NCI-H345 treated with DMSO at 0.1 percent for 48 hours (cell line): ENCODE results near the gene POU2F2.
A peak's percentile ranks its signal among the peaks of the same experiment; 100 is the strongest.

Experiments
- DNase-seq: peaks from one replicate; lab custom pipeline; 2025; ENCODE audit not compliant: unreplicated experiment; lab: John Stamatoyannopoulos, UW

Gene POU2F2

DNA sequence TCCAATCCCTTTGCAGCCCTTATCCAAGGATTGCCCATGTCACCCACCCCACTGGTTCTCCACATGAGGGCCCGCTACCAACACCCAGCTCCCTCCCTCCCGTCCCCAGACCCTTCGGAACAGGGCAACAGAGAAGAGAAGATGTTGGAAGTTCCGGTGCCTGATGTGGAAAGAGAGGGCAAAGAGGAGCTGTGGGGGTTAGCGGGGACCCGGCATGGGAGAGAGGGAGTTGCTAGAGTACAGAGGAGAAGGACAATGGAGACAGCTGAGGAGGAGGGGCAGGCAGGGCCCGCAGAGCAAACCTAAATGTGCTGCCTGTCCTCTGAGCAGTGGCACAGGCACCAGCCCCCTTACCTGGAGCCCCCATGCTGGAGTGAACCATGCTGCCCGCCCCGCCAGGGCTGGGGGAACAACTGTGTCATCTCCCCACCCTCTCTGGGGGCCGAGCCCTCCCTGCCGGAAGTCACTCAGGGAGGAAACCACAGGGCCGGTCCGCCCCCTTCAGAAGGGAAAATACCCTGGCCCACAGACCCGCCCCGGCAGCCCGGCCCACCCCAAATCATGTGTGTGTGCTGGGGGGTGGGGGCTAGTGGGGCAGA, at the start of gene POU2F2:
Gene POU2F2 (minus strand): TSS at position 417 of the 599 bp plus-strand sequence. CDS start 35 bp downstream, at position 382.
- DNase-seq = no peak

DNA sequence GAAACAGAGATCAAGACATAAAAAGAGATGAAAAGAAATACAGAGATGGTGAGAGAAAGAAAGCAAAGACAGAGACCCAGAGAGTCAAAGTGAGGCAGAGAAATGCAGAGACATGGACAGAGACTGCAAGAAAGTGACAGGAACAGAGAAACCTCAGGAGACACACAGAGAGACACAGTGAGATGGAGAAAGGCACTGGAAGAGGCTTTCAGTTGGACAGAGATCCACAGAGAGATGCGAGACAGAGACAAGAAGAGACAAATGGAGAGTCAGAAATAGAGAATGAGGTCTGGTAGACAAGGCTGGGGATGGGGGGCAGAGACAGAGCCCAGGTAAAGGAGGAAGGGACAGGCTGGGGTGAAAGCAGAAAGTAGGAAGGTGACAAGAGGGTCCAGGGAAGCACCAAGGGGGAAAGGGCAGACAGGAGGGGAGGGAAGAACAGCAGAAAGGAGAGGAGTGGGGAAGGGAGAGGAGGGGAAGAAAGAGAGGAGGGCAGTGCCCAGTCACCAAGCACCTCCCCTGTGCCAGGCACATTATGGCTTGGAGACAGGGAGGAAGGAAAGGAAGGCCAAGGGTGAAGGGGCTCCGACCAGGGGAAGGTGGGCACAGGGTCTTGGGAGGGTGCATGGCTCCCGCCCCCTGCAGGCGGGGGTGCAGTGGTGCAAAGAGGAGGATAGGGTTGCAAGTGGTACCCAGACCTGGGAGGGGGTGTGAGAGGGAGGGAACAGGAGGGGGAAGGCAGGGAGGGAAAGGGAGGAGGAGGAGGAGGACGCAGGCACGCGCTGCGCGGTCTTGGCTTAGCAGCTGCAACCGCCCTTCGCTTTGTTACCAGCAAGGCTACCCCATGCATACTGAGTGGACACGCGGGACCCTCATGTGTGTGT, 46.8 kb upstream of the POU2F2 start:
- DNase-seq = no peak

DNA sequence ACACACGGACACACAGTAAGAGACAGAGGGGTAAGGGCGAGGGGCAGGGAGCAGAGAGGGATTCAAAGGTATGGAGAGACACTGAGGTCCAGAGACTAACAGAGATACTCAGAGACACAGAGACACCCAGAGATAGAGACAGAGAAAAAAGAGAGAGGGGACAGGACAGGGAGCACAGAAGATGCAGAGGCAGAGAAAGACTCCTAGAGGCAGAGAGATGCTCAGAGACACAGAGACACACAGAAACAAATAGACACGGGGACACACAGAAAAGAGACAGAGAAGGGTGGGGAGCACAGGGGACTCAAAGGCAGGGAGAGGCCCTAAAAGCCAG, 45.4 kb upstream of the POU2F2 start:
- DNase-seq = no peak

DNA sequence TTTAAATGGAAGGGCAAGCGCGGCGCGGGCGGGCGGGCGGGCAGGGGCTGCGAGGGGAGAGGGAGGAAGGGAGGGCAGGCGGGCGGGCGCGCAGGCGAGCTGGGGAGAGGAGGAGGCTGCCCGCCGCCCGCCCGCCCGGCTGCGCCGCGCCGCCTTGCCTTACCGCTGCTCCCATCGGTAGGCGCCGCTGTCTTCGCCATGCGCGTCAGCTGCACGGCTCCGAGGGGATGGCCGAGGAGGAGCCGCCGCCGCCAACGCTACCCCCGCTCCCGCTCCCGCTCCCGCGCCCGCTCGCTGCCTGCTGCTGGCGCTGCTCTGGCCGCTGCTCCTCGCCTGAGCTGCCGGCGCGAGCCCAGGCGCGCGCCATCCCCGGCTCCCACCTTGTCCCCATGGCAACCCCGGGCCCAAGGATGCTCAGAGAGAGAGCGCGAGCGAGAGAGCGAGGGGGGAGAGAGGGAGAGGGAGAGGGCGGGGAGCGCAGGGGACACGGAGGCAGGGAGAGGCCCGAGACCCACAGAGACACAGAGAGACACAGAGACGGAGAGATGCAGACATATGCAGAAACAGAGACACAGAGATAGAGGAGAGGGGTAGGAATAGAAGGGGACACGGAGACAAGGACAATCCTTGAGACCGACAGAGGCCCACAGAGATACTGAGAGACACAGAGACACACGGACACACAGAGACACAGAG, 44.9 kb upstream of the POU2F2 start:
- DNase-seq = peak; percentile 62

DNA sequence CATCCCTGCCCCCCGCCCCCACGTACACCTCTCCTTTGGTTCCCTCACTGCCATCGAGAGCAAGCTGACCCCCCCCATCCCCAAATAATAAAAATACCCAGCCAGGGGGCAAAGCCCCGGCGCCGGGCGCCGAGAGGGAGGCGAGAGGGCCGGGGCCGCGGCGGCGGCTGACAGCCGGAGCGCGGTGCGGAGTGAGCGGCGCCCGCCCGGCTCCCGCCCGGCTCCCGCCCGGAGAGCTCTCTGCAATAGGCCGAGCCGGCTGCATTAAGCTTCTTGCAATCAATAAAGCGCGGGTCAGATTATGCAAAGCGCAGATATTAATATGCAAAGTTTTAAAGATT, 44.4 kb upstream of the POU2F2 start:
- DNase-seq = no peak

DNA sequence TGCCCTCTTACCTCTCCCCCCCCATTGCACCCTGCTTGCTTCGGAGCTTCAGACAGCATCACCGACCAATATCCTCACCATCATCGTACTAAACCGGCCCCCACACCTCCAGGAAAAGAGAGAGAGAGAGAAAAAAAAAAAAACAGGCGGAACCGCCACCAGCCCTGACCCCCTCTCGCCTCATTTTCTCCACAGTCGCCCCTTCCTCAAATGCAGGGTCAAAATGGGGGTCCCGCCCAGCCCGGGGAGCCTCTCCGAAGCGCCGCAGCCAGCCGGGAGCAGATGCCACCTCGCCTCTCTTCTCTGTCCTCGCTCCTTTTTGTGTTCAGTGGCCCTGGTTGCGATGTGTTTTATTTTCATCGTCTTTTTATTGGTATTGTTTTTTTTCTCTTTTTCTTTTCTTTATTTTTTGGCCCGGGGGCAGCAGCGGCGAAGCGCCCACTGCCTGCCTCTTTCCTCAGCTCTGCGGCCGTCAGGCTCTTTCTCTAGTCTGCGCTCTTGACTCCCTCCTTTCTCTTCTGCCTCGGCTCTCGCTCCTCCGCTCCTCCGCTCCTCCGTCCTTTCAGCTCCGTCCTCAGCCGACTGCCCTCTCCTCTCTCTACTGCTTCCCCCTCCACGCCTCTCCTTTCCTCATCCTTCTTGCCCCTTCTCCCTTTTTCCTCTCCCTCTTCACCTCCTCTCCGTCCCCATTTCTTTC, 43.9 kb upstream of the POU2F2 start:
- no peak for DNase-seq

DNA sequence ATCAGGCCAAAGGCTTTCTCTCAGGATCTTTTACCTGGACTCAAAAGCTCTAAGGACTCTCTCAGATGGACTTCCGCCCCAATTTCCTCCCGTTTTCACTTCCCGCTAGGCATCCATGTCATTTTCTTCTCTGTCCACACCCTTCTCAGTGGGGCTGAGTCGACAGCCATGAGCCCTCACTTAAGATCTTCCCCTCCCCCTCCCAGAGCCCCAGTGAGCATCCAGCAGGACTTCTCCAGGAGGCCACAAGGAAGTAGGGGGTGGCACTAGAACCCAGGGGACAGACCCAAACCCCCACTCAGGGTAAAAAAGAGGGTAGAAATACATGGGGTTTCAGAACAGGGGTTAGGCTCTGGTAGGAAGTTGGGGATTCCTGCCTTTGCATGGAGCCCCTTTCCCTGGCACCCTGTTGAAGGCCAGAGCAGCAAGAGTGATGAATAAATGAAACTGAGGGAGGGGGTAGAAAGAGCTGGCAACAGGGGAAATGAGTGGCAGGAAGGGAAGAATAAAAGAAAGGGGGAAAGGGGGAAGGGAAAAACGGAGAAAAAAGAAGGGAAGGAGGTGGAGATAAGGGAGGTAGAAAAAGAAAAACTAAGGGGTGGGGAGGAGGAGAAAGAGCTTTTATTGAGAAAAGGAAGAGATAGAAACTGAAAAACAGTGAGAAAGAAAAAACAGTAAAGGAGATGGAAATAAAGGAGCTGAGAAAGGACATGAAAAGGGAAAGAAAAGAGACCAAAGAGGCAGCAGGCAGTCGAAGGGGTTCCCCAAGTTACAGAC, 42.9 kb upstream of the POU2F2 start:
- no peak for DNase-seq

DNA sequence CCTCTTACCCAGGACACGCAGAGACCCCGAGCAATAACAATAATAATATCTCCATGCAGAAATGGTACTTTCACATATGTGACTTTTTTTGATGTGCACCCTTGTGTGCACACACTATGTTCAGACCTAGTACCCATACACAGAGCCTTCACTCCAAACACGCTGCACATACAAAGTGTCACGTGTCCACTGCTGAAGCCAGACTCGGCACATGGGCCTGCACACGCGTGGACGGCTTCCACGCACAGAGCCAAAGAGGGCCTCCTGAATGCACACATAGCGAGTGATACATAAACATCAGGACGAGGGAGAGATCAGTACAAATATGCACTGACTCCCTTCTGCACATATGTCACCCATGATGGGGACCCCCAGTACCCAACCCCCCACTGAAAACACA, 41.9 kb upstream of the POU2F2 start:
- DNase-seq = no peak

DNA sequence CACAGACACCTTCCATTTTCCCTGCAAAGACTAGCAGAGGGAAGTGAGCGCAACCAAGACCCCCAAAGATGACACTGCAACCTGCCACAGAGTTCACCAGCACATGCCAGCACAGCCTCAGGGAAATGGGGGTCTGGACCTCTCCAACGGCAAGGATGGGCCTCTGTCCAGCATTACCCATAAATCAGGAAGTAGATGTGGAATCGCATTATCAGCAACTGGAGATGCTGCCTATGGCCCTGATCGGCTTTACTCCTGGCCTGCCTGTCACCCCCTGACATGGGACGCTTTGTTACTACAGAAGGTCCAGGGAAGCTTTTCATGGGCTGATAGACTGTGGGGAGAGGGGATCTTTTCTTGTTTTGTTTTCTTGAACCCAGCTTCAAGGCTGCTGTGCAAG, 41.4 kb upstream of the POU2F2 start:
- DNase-seq = no peak

DNA sequence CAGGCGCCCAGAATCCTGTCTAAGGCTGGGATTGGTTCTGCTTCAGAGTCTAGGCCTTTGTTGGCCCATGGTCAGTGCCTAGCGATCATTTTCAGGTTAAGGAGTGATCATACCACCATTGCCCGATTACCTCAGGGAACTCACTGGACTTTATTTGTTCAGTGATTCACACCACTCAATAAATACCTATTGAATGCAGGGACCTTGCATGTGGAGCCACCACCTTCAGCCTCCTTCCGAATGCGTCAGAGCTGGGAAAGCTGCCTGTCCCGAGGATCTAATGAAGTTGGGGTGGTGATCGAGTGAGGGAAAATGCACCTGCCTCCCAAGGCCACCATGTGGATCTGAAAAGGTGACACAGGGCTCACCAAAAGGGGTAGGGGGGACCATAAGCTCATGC, 40.0 kb upstream of the POU2F2 start:
- DNase-seq = no peak

DNA sequence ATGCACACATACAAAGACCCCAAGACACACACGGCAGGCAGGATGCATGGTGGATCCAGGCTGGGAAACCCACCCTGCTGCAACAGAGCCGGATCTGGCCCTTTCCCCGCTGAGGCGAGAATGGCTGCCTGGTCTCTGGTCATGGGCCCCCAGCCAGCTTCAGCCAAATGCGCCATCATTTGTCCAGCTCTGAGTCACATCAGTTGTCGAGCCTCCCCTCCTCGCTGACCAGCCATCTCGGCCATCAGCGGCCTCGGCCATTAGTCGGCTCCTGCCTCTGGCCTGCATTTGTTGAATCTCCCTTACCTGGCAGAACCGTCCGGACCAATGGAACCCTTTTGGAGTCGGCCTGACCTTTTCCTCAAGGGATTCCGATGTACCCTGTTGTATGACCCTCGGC, 38.5 kb upstream of the POU2F2 start:
- DNase-seq = no peak

DNA sequence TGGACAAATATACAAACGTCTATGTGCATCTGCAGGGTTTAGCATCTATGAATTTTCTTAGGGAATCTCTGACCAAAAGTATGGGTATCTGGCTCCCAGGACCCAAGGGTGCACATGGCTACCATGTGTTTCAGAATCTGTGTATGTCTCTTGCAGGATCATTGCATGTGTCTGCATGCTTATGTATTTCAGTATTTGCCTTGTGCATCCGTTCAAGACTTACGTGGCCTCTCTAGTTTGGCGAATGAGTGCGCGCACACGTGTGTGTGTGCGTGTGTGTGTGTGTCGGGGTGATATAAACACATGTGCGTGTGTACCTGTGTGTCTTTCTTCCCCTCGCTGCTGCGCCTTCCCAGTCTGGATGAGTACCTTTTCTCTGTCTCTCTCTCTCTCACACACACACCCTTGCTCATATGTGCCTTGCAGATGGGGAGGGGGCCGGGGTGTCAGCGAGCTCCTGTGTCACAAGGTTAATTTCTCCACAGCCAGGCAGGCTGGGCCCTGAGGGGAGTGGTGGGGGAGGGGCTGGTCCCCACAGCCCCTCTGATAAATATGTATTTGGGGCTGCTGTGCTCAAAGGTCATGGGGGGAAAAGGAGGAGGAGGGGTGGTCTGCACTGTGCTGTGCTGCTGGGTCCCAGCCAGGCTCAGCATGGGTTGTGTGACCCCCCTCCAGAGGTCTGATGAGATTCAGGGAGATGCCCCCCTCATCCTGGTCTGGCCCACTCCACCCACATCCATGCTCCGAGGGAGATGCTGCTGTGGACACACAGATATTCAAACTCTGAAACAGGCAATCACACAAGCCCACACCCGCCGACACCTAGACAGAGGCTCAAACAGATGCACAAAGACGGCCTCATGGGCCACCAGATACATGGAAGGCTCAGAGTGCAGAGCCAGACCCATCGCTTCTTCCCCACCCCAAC, 37.5 kb upstream of the POU2F2 start:
- DNase-seq = no peak

DNA sequence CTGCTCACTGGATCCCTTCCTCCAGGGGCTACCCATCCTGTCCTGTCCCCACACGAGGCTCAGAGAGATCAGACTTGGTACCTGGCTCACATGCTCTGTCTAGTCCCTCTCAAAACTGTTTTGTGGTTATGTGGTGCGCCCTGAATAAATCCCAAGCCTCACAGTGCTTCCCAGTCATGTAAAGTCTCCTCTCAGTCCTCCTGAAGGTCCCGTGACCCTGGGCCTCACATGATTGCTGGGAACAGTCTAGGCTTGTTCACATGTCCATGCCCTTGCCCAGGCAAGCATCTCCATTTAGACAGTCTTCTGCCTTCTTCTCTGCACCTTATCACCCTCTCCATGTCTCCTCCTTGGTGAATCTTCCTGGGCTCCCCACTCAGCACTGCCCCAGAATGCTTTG, 36.0 kb upstream of the POU2F2 start:
- no peak for DNase-seq

DNA sequence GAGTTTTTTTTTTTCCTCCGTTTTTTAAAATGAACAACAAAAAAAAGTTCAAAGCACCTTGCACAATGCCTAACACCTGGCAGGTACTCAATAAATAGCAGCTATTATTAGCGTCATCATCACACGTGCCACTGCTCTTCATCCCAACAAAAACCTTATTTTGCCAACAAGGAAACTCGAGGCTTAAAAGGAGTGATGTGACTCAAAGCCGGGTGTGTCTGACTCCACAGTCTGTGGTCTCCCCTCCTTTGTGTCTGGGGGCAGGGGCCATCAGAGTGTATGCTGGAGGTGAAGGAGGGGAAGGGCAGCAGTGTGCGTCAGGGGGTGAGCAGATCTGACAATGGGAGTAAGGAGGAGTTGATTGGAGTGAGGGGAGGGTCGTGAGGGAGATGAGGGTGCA, 34.1 kb upstream of the POU2F2 start:
- DNase-seq = no peak

DNA sequence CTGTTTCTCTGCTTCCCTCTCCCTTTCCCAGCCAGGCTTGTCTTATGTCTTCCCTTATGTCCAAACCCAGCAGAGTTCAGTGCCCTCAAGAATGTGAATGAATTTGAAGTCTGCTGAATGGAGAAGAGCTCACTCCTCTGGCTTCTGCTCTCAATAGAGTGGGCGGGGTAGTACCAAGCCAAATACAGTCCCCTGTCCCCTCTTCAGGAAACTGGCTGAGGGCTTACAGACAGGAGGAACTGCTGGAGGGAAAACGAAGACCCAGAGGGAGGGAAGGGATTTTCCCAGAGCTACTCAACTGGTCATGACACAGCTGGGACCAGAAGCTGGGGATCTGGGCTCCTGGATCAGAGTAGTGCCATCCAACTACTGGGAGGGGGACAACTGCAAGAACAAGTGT, 32.9 kb upstream of the POU2F2 start:
- no peak for DNase-seq

DNA sequence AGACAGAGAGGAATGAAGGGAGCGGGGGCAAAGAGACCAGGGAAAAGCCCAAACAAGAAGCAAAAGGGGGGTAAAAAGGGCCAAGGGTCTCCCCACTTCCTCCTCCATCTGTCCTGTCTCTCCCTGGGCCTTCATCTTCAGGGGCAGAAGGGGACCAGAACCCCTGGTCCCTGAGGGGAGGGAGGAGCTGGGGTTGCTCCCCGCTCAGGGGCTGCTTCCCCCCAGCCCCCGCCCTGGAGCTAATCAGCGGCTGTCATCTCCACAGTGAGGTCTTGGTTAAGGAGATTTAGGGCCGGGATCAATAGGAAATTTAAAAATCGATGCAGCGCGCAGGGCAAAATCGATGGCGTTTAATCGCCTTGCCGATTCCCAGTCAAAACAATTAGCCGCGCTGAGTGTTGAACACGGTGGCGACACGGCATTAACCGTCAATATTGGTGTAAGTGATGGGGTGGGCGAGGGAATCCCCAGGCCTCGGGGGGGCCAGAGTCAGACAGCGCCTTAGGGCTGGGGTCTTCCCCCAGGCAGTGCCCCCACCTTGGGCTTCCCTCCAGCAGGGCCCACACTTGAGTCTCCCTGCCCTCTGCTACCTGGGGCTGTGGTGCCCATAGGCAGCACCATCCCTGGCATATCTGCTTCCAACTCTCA, 29.5 kb upstream of the POU2F2 start:
- no peak for DNase-seq

DNA sequence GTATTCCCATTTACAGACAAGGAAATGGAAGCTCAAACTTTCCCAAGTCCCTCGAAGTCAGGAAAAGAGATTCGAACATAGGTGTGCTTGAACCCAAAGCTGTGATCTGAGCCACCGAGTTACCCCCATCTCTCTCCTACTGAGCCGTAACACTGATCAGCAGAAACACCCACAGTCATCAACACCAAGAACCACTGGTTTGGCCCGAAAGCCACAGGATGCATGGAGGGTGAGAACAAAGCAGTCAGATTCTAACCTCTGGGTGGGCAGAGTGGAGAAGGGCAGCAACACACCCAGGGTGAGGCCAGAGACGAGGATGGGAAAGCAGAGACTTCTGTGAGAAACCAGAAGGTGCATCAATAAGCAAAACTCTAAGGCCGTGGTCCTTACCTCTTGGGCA, 27.7 kb upstream of the POU2F2 start:
- no peak for DNase-seq

DNA sequence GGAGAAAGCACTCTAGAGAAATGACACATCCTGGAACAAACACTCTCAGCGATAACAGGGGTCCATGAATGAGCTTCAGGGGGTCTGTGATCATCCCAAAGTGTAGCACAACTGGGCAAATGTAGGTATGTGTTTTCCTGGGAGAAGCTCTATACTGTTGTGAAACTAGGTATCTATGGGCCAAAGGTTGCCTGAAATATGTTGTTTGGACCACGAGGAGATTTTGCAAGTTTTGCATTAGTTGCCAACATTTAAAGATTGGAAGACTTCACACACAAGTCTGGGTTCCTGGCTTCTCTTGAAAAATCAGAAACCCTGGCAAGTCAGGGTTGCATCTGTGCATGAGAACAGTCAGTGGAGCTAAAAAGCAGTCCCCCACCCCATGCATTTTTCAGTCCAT, 26.7 kb upstream of the POU2F2 start:
- no peak for DNase-seq

DNA sequence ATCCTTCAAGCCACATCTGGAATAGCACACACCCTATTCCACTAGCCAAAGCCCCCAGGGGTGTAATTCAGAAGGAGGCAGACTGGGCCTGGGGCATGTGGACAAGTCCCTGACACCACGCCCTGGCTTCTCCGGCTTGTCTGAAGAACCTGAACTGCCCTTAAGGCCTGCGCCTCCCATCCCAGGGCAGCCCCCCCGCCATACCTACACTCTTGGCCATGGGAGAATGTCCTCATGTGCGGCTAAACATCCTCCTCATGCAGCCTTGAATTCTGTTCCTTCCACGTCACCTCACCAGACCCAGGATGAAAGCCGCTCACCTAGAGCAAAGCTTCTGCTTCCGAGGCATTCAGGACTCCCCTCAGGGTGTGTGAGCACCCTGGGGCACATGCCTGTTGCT, 24.3 kb upstream of the POU2F2 start:
- DNase-seq = no peak
